Measurements from ENCODE around the gene INPP5A.
"Not testable (repeated sequence)": the region's sequence is repeated elsewhere in the genome, so short reads cannot be mapped to it uniquely, and the experiment has no call there.

Gene INPP5A

GRCh38 chr10:132790934-132791829 is 253.6 kb downstream of the INPP5A start:
- no peak for DNase-seq

- DNase-seq: not testable (repeated sequence)
Measured at GRCh38 chr10:132792099-132792498, 254.5 kb downstream of the INPP5A start.

GRCh38 chr10:132792796-132793195 is 255.2 kb downstream of the INPP5A start:
- no peak for DNase-seq

GRCh38 chr10:132793213-132793612 is 255.6 kb downstream of the INPP5A start:
- DNase-seq: no peak

- DNase-seq: no peak
Measured at GRCh38 chr10:132793871-132794849, 256.6 kb downstream of the INPP5A start.

- DNase-seq: no peak
Measured at GRCh38 chr10:132796846-132797245, 259.3 kb downstream of the INPP5A start.

GRCh38 chr10:132797986-132798385 is 260.4 kb downstream of the INPP5A start:
- not testable (repeated sequence) for DNase-seq

- no peak for DNase-seq
Measured at GRCh38 chr10:132798403-132798802, 260.8 kb downstream of the INPP5A start.

GRCh38 chr10:132798876-132799275 is 261.3 kb downstream of the INPP5A start:
- no peak for DNase-seq

- no peak for DNase-seq
Measured at GRCh38 chr10:132799865-132800264, 262.3 kb downstream of the INPP5A start.

GRCh38 chr10:132802048-132802447 is 264.5 kb downstream of the INPP5A start:
- DNase-seq: no peak

GRCh38 chr10:132802694-132803320 is 265.2 kb downstream of the INPP5A start:
- DNase-seq: no peak

- no peak for DNase-seq
Measured at GRCh38 chr10:132803416-132804210, 266.0 kb downstream of the INPP5A start.

- DNase-seq: no peak
Measured at GRCh38 chr10:132804287-132804686, 266.7 kb downstream of the INPP5A start.

GRCh38 chr10:132804785-132805426 is 267.3 kb downstream of the INPP5A start:
- DNase-seq: no peak

GRCh38 chr10:132805599-132805998 is 268.0 kb downstream of the INPP5A start:
- no peak for DNase-seq

- no peak for DNase-seq
Measured at GRCh38 chr10:132806110-132806509, 268.5 kb downstream of the INPP5A start.

GRCh38 chr10:132806561-132807003 is 269.0 kb downstream of the INPP5A start:
- DNase-seq: no peak

- DNase-seq: no peak
Measured at GRCh38 chr10:132807621-132808049, 270.0 kb downstream of the INPP5A start.

GRCh38 chr10:132808383-132809231 is 271.0 kb downstream of the INPP5A start:
- peak; percentile 52 for DNase-seq

Data from right hindlimb (tissue), 1 donor.